HG03159 (cell line): Measurements from ENCODE around the gene ARHGEF12.

Experiments used
- ATAC-seq: cut with Tn5 transposase; IDR thresholded peaks from one replicate; pipeline ENCODE4 v1.9.1; 2021; ENCODE audit warnings: mild to moderate bottlenecking, moderate library complexity; ENCODE audit not compliant: unreplicated experiment

The ARHGEF12 gene

DNA sequence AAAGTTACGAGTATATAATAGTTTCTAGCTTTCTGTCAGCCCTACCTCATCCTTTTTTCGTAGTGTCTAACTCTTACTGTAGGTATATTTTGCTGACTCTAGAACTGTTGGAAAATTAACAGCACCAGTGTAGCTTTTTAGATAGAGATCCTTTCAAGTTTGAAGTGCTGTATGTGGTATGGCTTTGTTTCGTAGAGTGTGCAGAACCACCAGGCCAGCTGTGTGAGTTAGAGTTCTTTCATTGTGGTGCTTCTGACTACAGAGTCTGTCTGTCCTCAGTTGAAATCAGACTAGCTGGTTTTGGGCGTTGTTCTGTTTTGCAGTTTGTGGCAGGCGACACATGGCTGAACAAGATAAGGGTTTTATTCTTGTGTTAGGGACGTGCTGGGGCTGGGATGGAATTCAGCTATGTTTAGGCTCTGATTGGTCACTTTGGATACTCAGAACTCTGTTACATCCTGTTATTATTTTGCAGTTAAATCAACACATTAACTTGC, 3.2 kb downstream of the ARHGEF12 start:
- no peak for ATAC-seq

- no peak for ATAC-seq
These were observed 4.3 kb downstream of the ARHGEF12 start for GRCh38 chr11:120340529-120340928.

- ATAC-seq = no peak
These were observed 6.0 kb downstream of the ARHGEF12 start for GRCh38 chr11:120342226-120342625.

DNA sequence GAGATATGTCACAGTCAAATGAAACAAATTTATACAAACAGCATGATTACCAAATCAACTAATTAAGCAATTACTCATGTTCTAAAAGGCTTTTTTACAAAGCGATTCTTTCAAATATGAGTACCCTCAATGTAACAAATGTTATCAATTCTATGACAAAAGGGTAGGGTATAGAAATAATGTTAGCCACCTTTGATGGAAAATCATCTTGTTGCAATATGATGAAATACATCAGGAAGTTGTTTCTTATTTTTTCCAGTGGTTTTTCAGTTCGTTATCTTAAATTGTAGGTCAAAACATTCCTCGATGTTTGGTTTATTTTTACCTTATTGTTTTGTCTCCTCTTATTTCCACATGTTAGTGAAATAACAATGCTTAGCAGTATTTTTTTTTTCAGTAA, 6.5 kb downstream of the ARHGEF12 start:
- ATAC-seq = no peak

GRCh38 chr11:120343429-120343828, 7.2 kb downstream of the ARHGEF12 start:
- ATAC-seq = no peak

GRCh38 chr11:120344302-120345004, 8.2 kb downstream of the ARHGEF12 start:
- peak; percentile 87 for ATAC-seq

- ATAC-seq = no peak
These were observed 10.0 kb downstream of the ARHGEF12 start for GRCh38 chr11:120346233-120346632.

DNA sequence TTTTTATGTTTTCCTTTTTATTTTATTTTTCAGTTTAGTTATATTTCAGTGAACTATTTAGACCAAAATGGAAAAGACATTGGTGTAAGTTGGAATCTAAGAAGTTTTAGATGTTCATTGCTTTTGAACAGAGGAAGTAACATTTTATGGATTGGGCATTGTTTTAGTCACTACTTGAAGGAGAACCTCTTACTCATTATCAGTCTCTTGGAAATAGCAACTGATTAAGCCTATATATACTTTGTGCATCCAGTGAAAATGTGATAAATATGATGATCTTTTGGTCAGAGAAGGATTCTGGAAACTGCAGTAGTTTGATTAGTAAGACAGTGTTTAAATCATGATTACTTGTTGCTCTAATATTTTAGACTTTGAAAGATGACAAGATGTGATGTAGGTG, 14.4 kb downstream of the ARHGEF12 start:
- ATAC-seq = no peak

DNA sequence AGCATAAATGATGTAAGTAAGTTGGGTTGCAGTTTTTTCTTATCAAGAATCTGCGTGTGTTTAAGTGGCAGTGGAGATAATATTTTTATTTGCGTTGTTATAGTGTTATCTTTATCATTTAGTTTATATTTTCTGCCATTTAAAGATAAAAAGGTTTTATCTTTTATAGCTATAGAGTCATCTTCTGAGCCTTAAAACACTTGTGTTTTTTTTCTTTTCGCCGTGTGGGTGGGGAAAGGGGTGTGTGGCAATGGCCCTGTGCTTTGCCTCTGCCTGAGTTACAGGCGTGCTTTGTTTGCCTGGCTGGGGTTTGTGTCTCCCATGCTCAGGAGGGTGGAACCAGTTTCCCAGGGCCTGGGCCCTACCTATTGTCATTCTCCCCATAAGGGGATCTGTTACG, 16.2 kb downstream of the ARHGEF12 start:
- no peak for ATAC-seq

- ATAC-seq = no peak
These were observed 17.9 kb downstream of the ARHGEF12 start for GRCh38 chr11:120354068-120354467.

GRCh38 chr11:120354779-120355178, 18.6 kb downstream of the ARHGEF12 start:
- no peak for ATAC-seq

DNA sequence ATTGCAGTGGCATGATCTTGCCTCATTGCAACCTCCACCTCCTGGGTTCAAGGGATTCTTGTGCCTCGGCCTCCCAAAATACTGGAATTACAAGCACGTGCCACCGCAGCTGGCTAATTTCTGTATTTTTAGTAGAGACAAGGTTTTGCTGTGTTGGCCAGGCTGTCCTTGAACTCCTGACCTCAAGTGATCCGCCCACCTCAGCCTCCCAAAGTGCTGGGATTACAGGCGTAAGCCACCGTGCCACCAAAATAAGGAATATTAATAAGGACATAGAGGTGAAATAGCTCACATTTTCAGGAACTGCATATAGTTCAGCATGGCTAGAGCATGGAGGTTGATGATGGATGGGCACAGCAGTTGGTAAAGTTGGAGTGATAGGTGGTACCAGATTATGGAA, 21.4 kb downstream of the ARHGEF12 start:
- no peak for ATAC-seq

DNA sequence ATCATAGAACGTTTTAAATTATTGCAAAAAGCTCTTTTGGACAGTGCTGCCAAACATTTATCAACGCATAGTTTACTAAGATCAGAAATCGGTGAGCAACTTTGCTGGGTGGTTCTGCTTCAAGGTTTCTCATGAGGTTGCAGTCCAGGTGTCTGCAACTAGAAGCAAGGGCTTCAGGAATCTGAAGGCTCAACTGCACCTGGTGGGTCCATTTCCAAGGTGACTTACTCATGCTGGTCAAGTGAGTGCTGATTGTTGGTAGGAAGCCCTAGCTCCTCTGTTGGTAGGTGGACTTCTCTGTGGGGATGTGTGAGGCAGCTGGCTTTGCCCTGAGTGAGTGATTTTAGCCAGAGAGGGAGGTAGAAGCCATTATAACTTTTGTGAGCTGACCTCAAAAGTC, 22.5 kb downstream of the ARHGEF12 start:
- no peak for ATAC-seq

GRCh38 chr11:120363436-120363835, 27.2 kb downstream of the ARHGEF12 start:
- no peak for ATAC-seq

DNA sequence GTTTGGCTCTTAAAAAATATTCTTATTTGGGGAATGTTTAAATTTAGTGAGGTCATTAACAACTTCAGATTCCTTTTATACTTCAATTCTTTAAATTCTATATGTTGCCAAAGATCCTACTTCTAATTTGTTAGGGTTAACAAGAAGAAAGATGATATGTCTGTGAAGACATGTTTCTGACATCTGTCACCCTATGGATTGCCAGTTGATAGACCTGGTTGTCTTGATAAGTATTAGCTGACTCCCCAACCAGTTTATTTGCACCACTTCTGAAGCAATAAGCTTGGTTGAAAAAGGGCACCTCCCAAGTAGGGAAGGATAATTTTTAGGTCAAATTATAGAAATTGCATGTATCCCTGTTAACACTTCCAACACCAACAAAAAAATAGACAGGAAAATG, 29.3 kb downstream of the ARHGEF12 start:
- ATAC-seq = no peak

DNA sequence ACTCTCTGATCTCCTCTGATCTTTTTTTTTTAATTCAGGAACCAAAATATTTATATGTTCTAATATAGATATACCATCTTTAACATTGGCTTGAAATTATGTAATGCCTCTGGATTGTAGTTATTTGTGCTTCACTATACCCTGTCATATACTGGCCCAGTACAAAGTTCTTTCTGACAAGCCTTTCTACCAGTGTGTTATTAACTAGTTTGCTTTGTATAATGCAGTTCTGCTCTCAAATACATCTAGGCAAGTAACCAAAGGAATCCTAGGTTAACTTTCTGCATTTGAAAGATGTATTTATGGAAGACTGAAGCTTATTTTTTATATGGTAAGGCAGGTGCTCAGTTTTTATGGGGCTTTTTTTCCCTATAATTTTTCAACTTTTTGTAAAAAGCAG, 36.1 kb downstream of the ARHGEF12 start:
- ATAC-seq = no peak

DNA sequence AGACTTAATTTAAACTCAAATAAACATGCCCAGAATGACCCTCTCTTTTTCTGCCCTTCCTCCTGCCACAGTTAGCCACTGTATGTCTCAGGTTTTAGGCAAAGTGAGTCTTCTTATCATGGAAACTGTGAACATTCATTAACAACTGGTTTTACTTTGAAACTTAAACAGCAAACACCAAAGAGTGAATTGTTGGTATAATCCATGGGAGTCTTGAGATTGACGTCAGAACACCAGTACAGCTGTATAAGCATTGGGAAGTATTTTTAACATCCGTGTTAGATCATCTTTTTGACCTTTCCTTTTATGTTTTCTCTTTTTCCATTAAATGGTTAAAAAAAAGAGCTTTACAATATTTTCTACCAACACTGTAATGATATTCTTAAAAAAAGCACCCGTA, 38.9 kb downstream of the ARHGEF12 start:
- no peak for ATAC-seq

DNA sequence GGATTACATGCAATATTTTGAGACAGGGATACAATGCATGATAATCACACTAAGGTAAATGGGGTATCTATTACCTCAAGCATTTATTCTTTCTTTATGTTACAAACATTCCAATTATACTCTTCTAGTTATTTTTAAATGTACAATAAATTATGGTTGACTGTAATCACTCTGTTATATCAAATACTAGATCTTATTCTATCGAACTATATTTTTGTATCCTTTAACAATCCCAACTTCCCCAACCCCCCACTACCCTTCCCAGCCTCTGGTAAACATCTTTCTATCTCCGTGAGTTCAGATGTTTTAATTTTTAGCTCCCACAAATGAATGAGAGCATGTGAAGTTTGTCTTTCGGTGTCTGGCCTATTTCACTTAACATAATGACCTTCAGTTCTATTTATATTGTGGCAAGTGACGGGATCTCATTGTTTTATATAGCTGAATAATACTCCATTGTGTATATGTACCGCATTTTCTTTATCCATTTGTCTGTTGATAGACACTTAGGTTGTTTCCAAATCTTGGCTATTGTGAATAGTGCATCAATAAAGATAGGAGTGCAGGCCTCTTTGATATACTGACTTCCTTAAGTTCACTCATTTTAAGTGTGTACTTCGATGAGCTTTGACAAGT, 40.5 kb downstream of the ARHGEF12 start:
- no peak for ATAC-seq

DNA sequence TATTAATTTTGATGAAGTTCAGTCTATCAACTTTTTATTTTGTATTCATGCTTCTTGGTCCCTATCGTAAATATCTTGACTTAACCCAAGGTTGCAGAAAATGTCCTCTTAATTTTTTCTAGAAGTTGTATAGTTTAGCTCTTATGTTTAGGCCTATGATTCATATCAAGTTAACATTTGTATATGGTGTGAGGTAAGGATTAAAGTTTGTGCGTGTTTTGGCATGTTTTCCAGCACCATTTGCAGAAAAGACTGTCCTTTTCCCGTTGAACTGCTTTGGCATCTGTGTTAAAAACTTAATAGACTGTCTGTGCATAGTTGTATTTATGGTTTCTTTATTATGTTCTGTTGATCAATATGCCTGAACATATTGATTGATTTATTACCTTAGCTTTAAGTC, 42.3 kb downstream of the ARHGEF12 start:
- no peak for ATAC-seq

DNA sequence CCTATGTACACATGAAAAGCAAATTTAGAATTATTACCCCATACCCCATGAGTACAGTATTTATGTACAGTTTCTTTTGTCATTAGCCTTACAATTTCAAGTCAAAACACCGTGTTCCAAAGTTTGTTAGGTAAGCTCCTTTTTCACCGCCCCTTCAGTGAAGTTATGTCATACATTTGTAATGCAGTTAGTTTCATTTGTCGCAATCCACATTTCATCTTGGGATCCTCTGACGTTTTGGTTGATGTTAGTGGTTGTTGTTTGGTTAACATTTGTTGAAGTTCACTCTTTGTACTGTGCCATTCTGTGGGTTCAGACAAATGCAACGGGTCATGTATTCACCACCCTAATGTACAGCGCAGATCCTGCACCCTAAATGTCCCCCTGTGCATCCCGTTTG, 45.2 kb downstream of the ARHGEF12 start:
- no peak for ATAC-seq

- no peak for ATAC-seq
These were observed 47.4 kb downstream of the ARHGEF12 start for GRCh38 chr11:120383518-120384155.

DNA sequence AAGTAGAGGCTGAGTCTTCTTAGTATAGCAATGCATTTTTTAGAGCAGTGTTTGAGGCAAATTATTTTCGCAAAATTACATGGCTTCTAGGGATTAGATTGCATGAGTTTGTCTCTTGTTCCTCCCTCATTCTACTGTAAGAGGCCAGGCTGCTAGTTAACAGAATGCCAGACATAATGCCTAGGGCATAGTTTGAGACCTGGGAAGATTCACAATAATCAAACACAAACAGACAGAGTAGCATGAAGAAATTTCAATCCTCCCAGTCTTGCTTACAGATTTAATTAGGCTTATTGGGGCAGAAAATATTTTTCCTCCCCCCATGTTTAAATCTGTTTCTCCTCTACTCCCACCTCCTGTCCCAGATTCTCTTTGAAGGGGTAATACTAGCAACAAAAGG, 48.3 kb downstream of the ARHGEF12 start:
- no peak for ATAC-seq
